HFFc6 (cell line): ENCODE results near the gene GALNT14. TPM values are rescaled to one million over a fixed set of nuclear protein-coding genes. Genes with fewer than 3 reads are reported as not detected.

Experiments used
- DNase-seq: peaks from one replicate; pipeline ENCODE4 v3.0.0-alpha.2; 2018
- H3K27ac Mint-ChIP-seq: 2 replicates; pipeline ENCODE4 v1.8.0; 2020; ENCODE audit warnings: mild to moderate bottlenecking, mixed read lengths
- H3K27me3 Mint-ChIP-seq: 2 replicates; pipeline ENCODE4 v1.8.0; 2021; ENCODE audit warnings: mild to moderate bottlenecking, moderate library complexity, mixed read lengths; ENCODE audit not compliant: insufficient read depth
- H3K36me3 Mint-ChIP-seq: 2 replicates; pipeline ENCODE4 v1.8.0; 2021; ENCODE audit warnings: low read depth, mixed read lengths
- H3K4me1 Mint-ChIP-seq: 2 replicates; pipeline ENCODE4 v1.8.0; 2020; ENCODE audit warnings: low read depth, mixed read lengths
- H3K4me3 Mint-ChIP-seq: 2 replicates; pipeline ENCODE4 v1.8.0; 2020; ENCODE audit warnings: mild to moderate bottlenecking, moderate library complexity, mixed read lengths
- H3K9me3 Mint-ChIP-seq: 2 replicates; pipeline ENCODE4 v1.8.0; 2020; ENCODE audit warnings: mild to moderate bottlenecking, mixed read lengths
- total RNA-seq, 6 experiments: library from RNA; stranded (reverse); fragmentation: NEBNext Ultra II Directional; extraction: Animal tissue kit (Norgen Biotek cat#: 25700); gene quantifications; 2 replicates in 1 of 6; 3 replicates in 5 of 6; pipeline ENCODE4 v1.2.3, GENCODE V29; 2021
- TF ChIP-seq, protein P1 (sequence below): fragments of 200-600 bp; sonication (generic); IDR thresholded peaks from 2 replicates; pipeline ENCODE4 v1.5.0; 2021; ENCODE audit warnings: antibody characterized with exemption, mild to moderate bottlenecking

The GALNT14 gene
- total RNA-seq, 6 experiments from 2014 or later, result 0.11 to 1.0 (median 0.25) TPM; not detected in 1

DNA sequence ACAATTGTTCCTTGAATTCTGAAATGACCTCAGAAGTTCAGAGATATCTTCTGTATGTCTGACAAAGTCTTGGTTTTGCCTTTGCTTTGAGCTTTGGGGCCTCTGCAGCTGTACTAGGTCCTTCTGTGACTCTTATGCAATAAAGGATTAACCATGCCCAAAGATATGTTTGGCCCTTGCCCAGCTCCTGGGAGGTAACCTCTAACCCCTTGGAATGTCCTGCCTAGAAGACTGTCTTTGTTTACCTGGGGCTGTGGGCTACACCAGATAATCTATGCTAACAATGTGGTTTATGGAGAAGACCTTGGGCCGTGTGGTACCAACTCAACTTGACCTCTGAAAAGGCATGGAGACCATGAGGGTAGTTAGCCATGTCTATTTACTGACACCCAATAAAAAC, 190.1 kb downstream of the GALNT14 start:
- Mint-ChIP-seq H3K27me3 (peaks cover 2% of the 10 kb centered on the region), H3K36me3 (no peaks in the 10 kb centered on the region), H3K9me3 (peaks cover 10% of the 10 kb centered on the region; the same call in 1 of the 2 replicates), H3K4me1 (no peaks in the 10 kb centered on the region), H3K4me3 (no peak overlapping the region), H3K27ac (no peak overlapping the region)
- no peak for DNase-seq
- TF ChIP-seq, protein P1, sequence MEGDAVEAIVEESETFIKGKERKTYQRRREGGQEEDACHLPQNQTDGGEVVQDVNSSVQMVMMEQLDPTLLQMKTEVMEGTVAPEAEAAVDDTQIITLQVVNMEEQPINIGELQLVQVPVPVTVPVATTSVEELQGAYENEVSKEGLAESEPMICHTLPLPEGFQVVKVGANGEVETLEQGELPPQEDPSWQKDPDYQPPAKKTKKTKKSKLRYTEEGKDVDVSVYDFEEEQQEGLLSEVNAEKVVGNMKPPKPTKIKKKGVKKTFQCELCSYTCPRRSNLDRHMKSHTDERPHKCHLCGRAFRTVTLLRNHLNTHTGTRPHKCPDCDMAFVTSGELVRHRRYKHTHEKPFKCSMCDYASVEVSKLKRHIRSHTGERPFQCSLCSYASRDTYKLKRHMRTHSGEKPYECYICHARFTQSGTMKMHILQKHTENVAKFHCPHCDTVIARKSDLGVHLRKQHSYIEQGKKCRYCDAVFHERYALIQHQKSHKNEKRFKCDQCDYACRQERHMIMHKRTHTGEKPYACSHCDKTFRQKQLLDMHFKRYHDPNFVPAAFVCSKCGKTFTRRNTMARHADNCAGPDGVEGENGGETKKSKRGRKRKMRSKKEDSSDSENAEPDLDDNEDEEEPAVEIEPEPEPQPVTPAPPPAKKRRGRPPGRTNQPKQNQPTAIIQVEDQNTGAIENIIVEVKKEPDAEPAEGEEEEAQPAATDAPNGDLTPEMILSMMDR, result no peak

DNA sequence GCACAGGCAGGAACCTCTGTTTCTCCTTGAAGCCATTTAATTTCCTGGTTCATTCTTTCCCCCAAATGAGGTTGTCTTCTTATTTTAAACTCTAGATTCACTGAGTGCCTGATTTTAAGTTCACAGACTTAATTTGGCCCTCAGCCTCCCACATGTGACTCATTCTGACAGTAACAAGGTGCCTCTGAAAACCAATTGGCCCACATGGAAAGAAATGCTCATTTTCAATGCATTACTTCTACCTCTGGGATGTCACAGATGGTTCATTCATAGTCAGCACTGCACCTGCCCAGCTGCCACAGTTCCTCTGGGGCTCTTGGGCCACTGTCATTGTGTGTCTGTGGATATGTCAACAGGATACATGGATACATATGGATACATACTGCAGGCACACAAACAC, 190.6 kb downstream of the GALNT14 start:
- Mint-ChIP-seq H3K36me3 (no peaks in the 10 kb centered on the region), H3K4me3 (no peak overlapping the region), H3K9me3 (peaks cover 10% of the 10 kb centered on the region; the same call in 1 of the 2 replicates), H3K27me3 (peaks cover 2% of the 10 kb centered on the region), H3K4me1 (no peaks in the 10 kb centered on the region), H3K27ac (no peak overlapping the region)
- no peak for DNase-seq
- TF ChIP-seq, protein P1, result no peak

DNA sequence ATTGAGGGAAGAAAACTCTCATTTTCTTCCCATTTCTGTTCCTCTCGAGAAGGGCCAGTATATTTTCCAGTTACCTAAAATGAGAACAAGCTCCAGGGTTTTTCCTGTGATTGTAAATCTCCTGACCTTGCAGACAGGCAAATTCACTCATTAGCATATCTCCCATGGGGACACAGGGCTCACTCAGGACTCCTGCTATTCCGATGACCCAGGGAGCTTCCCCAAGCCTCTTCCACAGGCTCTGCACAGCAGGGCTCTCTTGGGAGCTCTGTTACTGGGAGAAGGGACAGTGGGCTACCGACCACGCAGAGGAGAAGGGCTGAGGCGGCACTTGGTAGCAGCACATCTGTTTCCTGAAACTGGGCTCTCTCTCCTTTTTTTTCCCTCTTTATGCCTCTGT, 195.8 kb downstream of the GALNT14 start:
- H3K36me3 Mint-ChIP-seq, result no peaks in the 10 kb centered on the region
- peaks cover 5% of the 10 kb centered on the region for H3K27me3 Mint-ChIP-seq
- no peak overlapping the region for H3K27ac Mint-ChIP-seq
- TF ChIP-seq, protein P1, result no peak
- H3K9me3 Mint-ChIP-seq, result peaks cover 12% of the 10 kb centered on the region; the same call in 1 of the 2 replicates
- H3K4me1 Mint-ChIP-seq, result no peaks in the 10 kb centered on the region
- DNase-seq, result no peak
- no peak overlapping the region for H3K4me3 Mint-ChIP-seq

DNA sequence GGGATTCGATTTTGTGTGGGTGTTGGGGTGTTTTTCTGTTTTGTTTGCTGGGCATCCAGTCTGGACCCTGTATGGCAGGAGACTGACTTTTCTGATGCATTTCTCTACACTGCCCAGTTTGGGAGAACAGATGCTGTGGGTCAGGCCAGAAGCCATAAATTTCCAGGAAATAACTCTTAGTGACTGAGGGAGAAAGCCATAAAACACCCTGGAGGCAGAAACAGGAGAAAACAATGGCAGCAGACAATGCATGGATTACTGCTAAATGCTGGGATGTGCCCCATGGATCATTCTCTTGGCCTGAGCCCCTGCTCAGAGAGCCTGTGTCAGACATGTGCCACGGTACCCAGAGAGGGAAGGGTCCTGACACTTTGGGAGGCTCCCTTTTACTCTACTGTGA, 197.4 kb downstream of the GALNT14 start:
- TF ChIP-seq, protein P1, result no peak
- H3K4me3 Mint-ChIP-seq, result no peak overlapping the region

DNA sequence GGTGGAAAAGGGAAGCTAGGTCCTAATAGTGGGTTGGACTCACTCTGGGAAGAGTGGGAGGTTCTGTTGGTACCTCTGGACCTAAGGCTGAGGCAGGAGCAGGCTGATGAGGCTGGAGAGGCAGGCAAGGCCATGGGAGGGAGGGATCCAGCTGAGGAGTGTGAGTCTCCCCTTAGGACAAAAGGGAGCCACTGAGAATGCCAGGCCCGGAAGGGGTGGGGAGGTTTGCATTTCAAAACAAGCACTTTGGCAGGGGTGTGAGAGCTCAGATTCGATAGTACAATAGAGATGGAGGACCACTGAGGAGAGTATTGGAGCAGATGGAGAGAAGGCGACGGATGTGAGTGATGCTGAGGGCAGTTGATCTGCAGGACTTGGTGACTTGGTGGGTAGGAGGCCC, 198.9 kb downstream of the GALNT14 start:
- no peak overlapping the region for H3K4me3 Mint-ChIP-seq
- peaks cover 3% of the 10 kb centered on the region; the same call in 1 of the 2 replicates for H3K27me3 Mint-ChIP-seq
- H3K36me3 Mint-ChIP-seq, result no peaks in the 10 kb centered on the region
- TF ChIP-seq, protein P1, result no peak
- H3K27ac Mint-ChIP-seq, result no peak overlapping the region
- no peaks in the 10 kb centered on the region for H3K4me1 Mint-ChIP-seq
- no peak for DNase-seq
- peaks cover 12% of the 10 kb centered on the region; the same call in 1 of the 2 replicates for H3K9me3 Mint-ChIP-seq

More for the DNA sequence above, 197.4 kb downstream of the GALNT14 start:
- no peaks in the 10 kb centered on the region for H3K36me3 Mint-ChIP-seq
- peaks cover 3% of the 10 kb centered on the region; the same call in 1 of the 2 replicates for H3K27me3 Mint-ChIP-seq
- DNase-seq, result no peak
- peaks cover 12% of the 10 kb centered on the region; the same call in 1 of the 2 replicates for H3K9me3 Mint-ChIP-seq
- no peaks in the 10 kb centered on the region for H3K4me1 Mint-ChIP-seq
- no peak overlapping the region for H3K27ac Mint-ChIP-seq
